K562 (cell line): ENCODE results near the gene MRPS18B. TPM values are rescaled to one million over a fixed set of nuclear protein-coding genes. Genes with fewer than 3 reads are reported as not detected.
"Not testable (repeated sequence)": the region's sequence is repeated elsewhere in the genome, so short reads cannot be mapped to it uniquely, and the experiment has no call there.

Experiments used
- ATF1 ChIP-seq, 2 experiments: fragments of 450-650 bp in 1 of 2; IDR thresholded peaks; 2 replicates each; pipeline ENCODE4 v1.6.1; 2016; ENCODE audit warnings: missing compliant biosample characterization in 1 of 2, missing genetic modification characterization in 1 of 2
- ATF7 ChIP-seq: fragments of 450-650 bp; IDR thresholded peaks from 2 replicates; pipeline ENCODE4 v1.7.1; 2014; ENCODE audit warnings: mild to moderate bottlenecking, moderate library complexity
- CTBP1 ChIP-seq: fragments of 450-650 bp; IDR thresholded peaks from 2 replicates; pipeline ENCODE4 v1.6.1; 2016; ENCODE audit warnings: borderline replicate concordance
- DPF2 ChIP-seq: fragments of 450-650 bp; IDR thresholded peaks from 2 replicates; pipeline ENCODE4 v1.6.1; 2016
- ESRRA ChIP-seq: fragments of 450-650 bp; IDR thresholded peaks from 2 replicates; pipeline ENCODE4 v1.6.1; 2014; ENCODE audit warnings: low read depth, mild to moderate bottlenecking, moderate library complexity, borderline replicate concordance
- MYNN ChIP-seq, 2 experiments: sonication (generic); formaldehyde crosslinking in 1 of 2; IDR thresholded peaks; 2 replicates each; pipeline versions ENCODE4 v1.5.0 to v1.6.1; 2016 to 2020; ENCODE audit warnings: antibody characterized with exemption in 1 of 2, missing genetic modification reagents in 1 of 2
- NFATC3 ChIP-seq: fragments of 450-650 bp; IDR thresholded peaks from 2 replicates; pipeline ENCODE4 v1.6.1; 2017; ENCODE audit warnings: mild to moderate bottlenecking
- POLR2A ChIP-seq: fragments of 450-650 bp; conservative IDR thresholded peaks from 2 replicates; pipeline ENCODE4 v1.6.1; 2016
- POLR2AphosphoS2 ChIP-seq: IDR thresholded peaks from 2 replicates; pipeline ENCODE4 v1.6.1; 2012; ENCODE audit warnings: low read length, improper control_type of control experiment
- POLR2B ChIP-seq: fragments of 450-650 bp; IDR thresholded peaks from 2 replicates; pipeline ENCODE4 v1.6.1; 2018; ENCODE audit warnings: low read depth; ENCODE audit not compliant: partially characterized antibody
- RAD21 ChIP-seq, 2 experiments: fragments of 250-450 bp in 1 of 2; fragments of 450-650 bp in 1 of 2; sonication (Bioruptor Pico) in 1 of 2; formaldehyde crosslinking in 1 of 2; IDR thresholded peaks in 1 of 2; conservative IDR thresholded peaks in 1 of 2; 2 replicates each; pipeline versions ENCODE4 v1.4.0 to v1.8.0; 2020 to 2022; ENCODE audit warnings: mild to moderate bottlenecking in 2 of 2, moderate library complexity in 1 of 2
- SMC3 ChIP-seq: conservative IDR thresholded peaks from 2 replicates; pipeline ENCODE4 v1.6.1; 2011; ENCODE audit warnings: low read depth, low read length, improper control_type of control experiment; ENCODE audit not compliant: insufficient read depth
- TEAD4 ChIP-seq, 2 experiments: sonication (generic) in 1 of 2; formaldehyde crosslinking in 1 of 2; IDR thresholded peaks; 2 replicates each; pipeline versions ENCODE4 v1.6.1 to v1.8.0; 2012 to 2022; ENCODE audit warnings: borderline replicate concordance in 1 of 2, inconsistent platforms in 1 of 2, low read length in 1 of 2, mild to moderate bottlenecking in 1 of 2, missing genetic modification reagents in 1 of 2
- XRCC5 ChIP-seq: fragments of 200-400 bp; formaldehyde crosslinking; IDR thresholded peaks from 2 replicates; pipeline ENCODE4 v1.6.1; 2017; ENCODE audit warnings: low read depth, mild to moderate bottlenecking, low read length
- ZFX ChIP-seq: sonication (generic); formaldehyde crosslinking; IDR thresholded peaks from 2 replicates; pipeline ENCODE4 v1.8.0; 2022; ENCODE audit warnings: mild to moderate bottlenecking, missing genetic modification reagents, moderate library complexity
- ZKSCAN1 ChIP-seq: fragments of 150-350 bp; IDR thresholded peaks from 2 replicates; pipeline ENCODE4 v1.6.1; 2016; ENCODE audit warnings: low read depth, low read length
- polyA plus RNA-seq, 8 experiments: library from polyadenylated mRNA; depleted of rRNA in 4 of 8; stranded (reverse) in 5 of 8; unstranded in 3 of 8; fragments of >200 nt; fragmentation: Nextera tagmentation in 2 of 8; fragmentation: Illumina TruSeq in 1 of 8; extraction: Ambion mirVana in 2 of 8; extraction: Trizol in 1 of 8; gene quantifications; 2 replicates each; pipeline versions ENCODE4 v1.2.1 to v1.2.3, GENCODE V29; 2011 to 2014; ENCODE audit warnings: inconsistent platforms in 1 of 8, missing spikeins in 1 of 8
- total RNA-seq, 7 experiments: library from RNA; depleted of rRNA in 6 of 7; stranded (reverse); fragments of >200 nt in 6 of 7; fragmentation: Illumina TruSeq in 2 of 7; extraction: Trizol in 2 of 7; gene quantifications; 2 replicates each; pipeline versions ENCODE4 v1.2.1 to v1.2.3, GENCODE V29; 2011 to 2021; ENCODE audit warnings: low replicate concordance in 1 of 7
- TF ChIP-seq, protein P1 (sequence below): sonication (generic); formaldehyde crosslinking; IDR thresholded peaks from 2 replicates; pipeline ENCODE4 v1.8.0; 2022; ENCODE audit warnings: missing genetic modification reagents, mild to moderate bottlenecking, moderate library complexity, borderline replicate concordance
- TF ChIP-seq, protein P2 (sequence below), 2 experiments: fragments of 450-650 bp; IDR thresholded peaks; 2 replicates each; pipeline ENCODE4 v1.6.1; 2016
- TF ChIP-seq, protein P3 (sequence below): fragments of 450-650 bp; formaldehyde crosslinking; IDR thresholded peaks from 2 replicates; pipeline ENCODE4 v1.4.0; 2020; ENCODE audit warnings: mild to moderate bottlenecking, moderate library complexity
- TF ChIP-seq, protein P4 (sequence below), 3 experiments: IDR thresholded peaks in 2 of 3; conservative IDR thresholded peaks in 1 of 3; 2 replicates each; pipeline ENCODE4 v1.5.1; 2011 to 2012; ENCODE audit warnings: low read length in 3 of 3, mild to moderate bottlenecking in 3 of 3, control low read depth in 2 of 3, improper control_type of control experiment in 1 of 3, inconsistent platforms in 1 of 3, low read depth in 1 of 3, mixed read lengths in 1 of 3, moderate library complexity in 1 of 3; ENCODE audit not compliant: insufficient read depth in 2 of 3

MRPS18B gene
- total and polyA plus RNA-seq, 9 of the 15 experiments (the other 6 are each of a cell fraction or from before 2014, with no cell fraction given): 132 to 383 (median 178) TPM

DNA sequence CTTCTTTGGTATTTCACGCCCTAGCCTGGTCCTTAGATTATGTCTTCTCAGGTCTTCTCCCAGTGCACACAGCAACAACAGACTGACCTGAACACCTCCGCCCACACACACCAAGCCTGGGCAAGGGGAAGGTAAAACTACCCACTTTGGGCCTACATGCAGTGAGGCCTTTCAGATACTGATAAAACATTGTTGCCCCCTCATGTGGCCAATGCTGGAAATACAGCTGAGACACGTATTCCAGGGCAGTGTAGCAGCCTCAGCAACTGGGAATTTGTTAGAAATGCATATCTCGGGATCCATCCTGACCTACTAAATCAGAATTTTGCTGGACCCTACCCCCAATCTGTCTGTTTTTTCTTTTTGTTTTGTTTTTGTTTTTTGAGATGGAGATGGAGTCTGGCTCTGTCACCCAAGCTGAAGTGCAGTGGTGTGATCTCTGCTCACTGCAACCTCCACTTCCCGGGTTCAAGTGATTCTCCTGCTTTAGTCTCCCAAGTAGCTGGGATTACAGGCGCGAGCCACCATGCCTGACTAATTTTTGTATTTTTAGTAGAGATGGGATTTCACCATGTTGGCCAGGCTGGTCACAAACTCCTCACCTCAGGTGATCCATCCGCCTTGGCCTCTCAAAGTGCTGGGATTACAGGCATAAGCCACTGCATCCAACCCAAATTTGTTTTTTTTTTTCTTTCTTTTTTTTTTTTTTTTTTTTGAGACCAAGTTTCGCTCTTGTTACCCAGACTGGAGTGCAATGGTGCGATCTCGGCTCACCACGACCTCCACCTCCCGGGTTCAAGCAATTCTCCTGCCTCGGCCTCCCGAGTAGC is 20.1 kb upstream of the MRPS18B start (continued):
- TF ChIP-seq POLR2B (peak; percentile 53), POLR2A (peak; percentile 40; the same call in 1 of the 2 replicates), CTBP1 (0 out of 2 replicates have a peak, but pooled peaks have one; percentile 21), TEAD4 (IDR thresholded peaks at IDR 0.05; ENCODE audit: low read length) (peak; percentile 25; the same call in 1 of the 2 replicates), XRCC5 (peak; percentile 65; the same call in 1 of the 2 replicates), ZFX (peak; percentile 84), POLR2AphosphoS2 (peak; percentile 89), ESRRA (peak; percentile 8; the same call in 1 of the 2 replicates), ATF1 (tag; IDR thresholded peaks at IDR 0.05) (peak; percentile 25; the same call in 1 of the 2 replicates), SMC3 (peak; percentile 82), DPF2 (peak; percentile 55), ZKSCAN1 (peak; percentile 42; the same call in 1 of the 2 replicates), ATF7 (0 out of 2 replicates have a peak, but pooled peaks have one; percentile 17), MYNN (IDR thresholded peaks at IDR 0.05) (peak; percentile 61), RAD21 (CRISPR knock-in tag; conservative IDR thresholded peaks at IDR 0.05 in 1 of 2, IDR thresholded peaks at IDR 0.05 in 1 of 2) (peak; percentile 51 to 83; a peak in 3 of 4 replicates), NFATC3 (peak; percentile 19; the same call in 1 of the 2 replicates)
- TF ChIP-seq, protein P1, sequence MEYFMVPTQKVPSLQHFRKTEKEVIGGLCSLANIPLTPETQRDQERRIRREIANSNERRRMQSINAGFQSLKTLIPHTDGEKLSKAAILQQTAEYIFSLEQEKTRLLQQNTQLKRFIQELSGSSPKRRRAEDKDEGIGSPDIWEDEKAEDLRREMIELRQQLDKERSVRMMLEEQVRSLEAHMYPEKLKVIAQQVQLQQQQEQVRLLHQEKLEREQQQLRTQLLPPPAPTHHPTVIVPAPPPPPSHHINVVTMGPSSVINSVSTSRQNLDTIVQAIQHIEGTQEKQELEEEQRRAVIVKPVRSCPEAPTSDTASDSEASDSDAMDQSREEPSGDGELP: peak; percentile 34; the same call in 1 of the 2 replicates
- not testable (repeated sequence) for TF ChIP-seq TEAD4 (CRISPR knock-in tag; IDR thresholded peaks at IDR 0.05; ENCODE audit: borderline replicate concordance); ATF1 (CRISPR knock-in tag; IDR thresholded peaks at IDR 0.05); MYNN (CRISPR knock-in tag; IDR thresholded peaks at IDR 0.05)
- TF ChIP-seq, protein P2, sequence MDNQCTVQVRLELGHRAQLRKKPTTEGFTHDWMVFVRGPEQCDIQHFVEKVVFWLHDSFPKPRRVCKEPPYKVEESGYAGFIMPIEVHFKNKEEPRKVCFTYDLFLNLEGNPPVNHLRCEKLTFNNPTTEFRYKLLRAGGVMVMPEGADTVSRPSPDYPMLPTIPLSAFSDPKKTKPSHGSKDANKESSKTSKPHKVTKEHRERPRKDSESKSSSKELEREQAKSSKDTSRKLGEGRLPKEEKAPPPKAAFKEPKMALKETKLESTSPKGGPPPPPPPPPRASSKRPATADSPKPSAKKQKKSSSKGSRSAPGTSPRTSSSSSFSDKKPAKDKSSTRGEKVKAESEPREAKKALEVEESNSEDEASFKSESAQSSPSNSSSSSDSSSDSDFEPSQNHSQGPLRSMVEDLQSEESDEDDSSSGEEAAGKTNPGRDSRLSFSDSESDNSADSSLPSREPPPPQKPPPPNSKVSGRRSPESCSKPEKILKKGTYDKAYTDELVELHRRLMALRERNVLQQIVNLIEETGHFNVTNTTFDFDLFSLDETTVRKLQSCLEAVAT (IDR thresholded peaks at IDR 0.05): peak; percentile 38 to 54; a peak in 2 of 4 replicates
- TF ChIP-seq, protein P3, sequence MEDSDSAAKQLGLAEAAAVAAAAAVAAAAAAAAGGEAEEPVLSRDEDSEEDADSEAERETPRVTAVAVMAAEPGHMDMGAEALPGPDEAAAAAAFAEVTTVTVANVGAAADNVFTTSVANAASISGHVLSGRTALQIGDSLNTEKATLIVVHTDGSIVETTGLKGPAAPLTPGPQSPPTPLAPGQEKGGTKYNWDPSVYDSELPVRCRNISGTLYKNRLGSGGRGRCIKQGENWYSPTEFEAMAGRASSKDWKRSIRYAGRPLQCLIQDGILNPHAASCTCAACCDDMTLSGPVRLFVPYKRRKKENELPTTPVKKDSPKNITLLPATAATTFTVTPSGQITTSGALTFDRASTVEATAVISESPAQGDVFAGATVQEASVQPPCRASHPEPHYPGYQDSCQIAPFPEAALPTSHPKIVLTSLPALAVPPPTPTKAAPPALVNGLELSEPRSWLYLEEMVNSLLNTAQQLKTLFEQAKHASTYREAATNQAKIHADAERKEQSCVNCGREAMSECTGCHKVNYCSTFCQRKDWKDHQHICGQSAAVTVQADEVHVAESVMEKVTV (CRISPR knock-in tag): peak; percentile 37; the same call in 1 of the 2 replicates
- TF ChIP-seq, protein P4, sequence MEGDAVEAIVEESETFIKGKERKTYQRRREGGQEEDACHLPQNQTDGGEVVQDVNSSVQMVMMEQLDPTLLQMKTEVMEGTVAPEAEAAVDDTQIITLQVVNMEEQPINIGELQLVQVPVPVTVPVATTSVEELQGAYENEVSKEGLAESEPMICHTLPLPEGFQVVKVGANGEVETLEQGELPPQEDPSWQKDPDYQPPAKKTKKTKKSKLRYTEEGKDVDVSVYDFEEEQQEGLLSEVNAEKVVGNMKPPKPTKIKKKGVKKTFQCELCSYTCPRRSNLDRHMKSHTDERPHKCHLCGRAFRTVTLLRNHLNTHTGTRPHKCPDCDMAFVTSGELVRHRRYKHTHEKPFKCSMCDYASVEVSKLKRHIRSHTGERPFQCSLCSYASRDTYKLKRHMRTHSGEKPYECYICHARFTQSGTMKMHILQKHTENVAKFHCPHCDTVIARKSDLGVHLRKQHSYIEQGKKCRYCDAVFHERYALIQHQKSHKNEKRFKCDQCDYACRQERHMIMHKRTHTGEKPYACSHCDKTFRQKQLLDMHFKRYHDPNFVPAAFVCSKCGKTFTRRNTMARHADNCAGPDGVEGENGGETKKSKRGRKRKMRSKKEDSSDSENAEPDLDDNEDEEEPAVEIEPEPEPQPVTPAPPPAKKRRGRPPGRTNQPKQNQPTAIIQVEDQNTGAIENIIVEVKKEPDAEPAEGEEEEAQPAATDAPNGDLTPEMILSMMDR (IDR thresholded peaks at IDR 0.05 in 2 of 3, conservative IDR thresholded peaks at IDR 0.05 in 1 of 3; ENCODE audit: insufficient read depth in 2 of 3, low read depth in 1 of 3, low read length in 3 of 3): peak; percentile 85 to 92 (median 90)
